Spleen (tissue), 3 donors: Measurements from ENCODE around the gene CAND2.

ENCODE experiments used
- POLR2A ChIP-seq, 3 donors: fragments of 450-650 bp; IDR thresholded peaks; one replicate each; pipeline ENCODE4 v1.5.1; 2017; ENCODE audit warnings: antibody characterized with exemption in 3 of 3, mild to moderate bottlenecking in 1 of 3
- POLR2AphosphoS5 ChIP-seq, 3 donors: sonication (generic); formaldehyde crosslinking; IDR thresholded peaks; one replicate each; pipeline ENCODE4 v1.5.1; 2017; ENCODE audit warnings: antibody characterized with exemption in 3 of 3

DNA sequence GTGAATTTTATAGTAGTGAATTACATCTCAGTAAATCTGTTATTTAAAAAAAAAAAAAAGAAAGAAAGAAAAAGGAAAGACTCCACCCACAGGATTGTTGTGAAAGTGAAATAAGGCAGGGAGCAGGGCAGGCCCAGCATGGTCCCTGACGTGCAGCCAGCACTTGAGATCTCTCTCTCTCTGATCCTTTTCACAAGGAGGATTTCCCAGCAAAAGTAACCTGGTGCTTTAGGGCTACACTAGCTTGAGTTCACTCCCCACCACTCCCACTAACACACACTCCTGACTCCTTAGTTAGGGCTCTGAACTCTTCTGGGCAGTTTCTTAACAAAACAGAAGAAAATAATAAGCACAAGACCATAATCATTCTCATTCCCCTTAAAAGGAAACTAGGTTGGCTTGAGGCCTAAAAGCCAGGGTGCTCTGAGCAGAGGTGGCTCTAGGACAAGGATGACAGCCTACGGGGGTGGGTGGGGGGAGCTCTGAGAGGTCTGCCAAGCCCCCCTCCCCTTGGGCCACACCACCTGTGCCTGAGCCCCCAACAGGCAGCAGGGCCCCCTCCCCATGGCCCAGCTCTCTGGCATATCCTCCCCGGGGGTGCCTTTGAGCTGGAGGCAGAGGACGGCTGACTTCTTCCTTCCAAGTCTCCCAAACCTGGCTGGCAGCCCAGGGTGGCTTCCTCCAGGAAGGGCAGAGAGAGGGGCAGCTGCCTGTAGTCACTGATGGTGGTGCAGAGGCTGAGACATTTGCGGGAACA lies 38.3 kb upstream of the CAND2 start:
- TF ChIP-seq POLR2AphosphoS5 (IDR thresholded peaks at IDR 0.05) (no peak), POLR2A (IDR thresholded peaks at IDR 0.05) (no peak)
